NOMO-1 treated with dmso at 0.1 percent for 144 hours (cell line): Measurements from ENCODE around the gene SYTL2.
A peak's percentile ranks its signal among the peaks of the same experiment; 100 is the strongest.

Source experiments
- DNase-seq: peaks from one replicate; lab custom pipeline; 2025; ENCODE audit not compliant: unreplicated experiment; lab: John Stamatoyannopoulos, UW

SYTL2 gene

DNA sequence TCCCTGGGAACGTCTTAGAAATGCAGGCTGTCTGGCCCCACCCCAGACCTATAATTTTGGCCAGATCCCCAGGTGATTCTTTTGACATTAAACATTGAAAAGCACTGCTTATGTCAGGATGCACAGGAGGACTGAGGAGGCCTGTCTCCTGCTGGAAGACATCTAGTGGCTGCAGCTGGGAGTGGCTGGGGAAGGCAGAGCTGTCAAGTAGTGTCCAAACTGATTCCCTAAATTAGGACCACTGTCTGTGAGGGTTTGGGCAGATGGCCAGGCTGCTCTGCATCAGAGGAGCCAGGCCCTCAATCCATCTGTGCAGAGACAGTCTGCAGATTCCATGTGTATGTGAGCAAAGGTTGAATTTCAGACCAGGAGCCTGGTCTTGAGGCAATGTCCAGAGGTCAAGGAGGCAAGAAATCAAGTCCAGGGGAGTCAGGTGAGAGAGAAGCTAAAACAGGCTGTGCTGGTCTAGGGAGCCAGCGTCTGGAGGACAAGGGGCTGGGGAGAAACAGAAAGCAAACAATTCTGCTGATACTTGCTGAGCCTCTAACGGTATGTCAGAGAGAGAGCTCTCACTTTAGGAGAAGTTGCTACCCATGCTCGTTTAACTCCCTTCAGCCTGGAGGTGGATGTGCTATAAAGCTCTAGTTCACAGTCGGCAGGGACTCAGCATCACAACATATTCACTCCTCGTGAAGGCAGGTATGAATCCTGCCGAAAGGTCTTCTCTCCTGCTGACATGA, 15.3 kb upstream of the SYTL2 start:
- no peak for DNase-seq

GRCh38 chr11:85825616-85826015, 14.7 kb upstream of the SYTL2 start:
- no peak for DNase-seq

DNA sequence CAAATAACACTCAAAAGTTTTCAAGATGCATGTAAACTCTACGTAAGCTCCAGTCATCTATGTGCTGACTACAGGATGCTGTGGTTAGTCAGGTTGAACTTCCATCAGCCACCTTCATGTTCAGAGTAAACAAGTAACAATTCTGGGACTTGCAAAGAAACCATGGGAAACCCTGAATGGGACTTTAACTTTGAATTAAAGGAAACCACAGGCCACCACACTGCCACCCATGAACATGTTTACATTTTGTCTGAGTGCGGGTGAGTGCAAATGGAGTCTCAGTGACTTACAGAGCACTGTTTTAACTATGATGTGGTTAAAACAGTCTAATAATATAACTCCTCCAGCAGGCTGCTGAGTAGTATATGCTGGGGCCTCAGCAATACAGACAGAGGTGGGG, 12.9 kb upstream of the SYTL2 start:
- DNase-seq: no peak

DNA sequence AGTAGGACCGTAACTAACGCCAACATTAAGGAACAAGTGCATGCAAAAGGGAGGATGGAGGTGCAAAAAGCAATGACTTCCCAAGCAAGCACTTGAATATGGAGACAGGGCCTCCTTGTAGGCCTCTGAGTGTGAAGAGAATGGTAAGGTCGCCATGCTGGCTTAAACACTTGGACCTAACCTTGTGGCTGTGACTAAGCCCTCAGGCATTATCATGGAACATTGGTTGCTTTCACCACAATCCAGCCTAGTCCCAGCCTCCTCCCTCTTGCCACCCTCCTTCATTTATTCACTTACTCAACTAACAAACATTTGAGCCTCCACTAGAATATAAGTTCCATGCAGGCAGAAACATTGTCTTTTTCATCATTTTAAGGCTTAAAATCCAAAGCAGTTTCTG, 11.9 kb upstream of the SYTL2 start:
- no peak for DNase-seq

DNA sequence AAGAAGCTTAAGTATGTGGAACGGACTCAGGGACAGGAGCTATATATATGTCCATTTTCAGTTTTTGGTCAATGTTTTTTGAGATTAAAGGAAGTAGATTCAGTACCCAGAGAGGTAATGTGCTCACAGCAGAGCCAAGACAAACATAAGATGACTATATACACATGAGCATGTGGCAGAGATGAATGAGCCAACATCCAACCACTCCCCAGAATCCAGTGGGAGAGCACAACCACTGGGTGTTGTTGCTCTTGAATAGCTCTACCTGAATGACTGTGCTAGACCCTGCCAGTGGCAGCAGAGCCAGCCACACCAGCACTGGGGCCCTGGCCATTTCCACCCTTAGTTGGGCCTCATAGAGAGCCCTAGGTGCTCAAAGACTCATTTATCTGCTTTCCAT, 10.7 kb upstream of the SYTL2 start:
- DNase-seq: no peak

- DNase-seq: no peak
Observed at GRCh38 chr11:85819441-85819840, 8.5 kb upstream of the SYTL2 start.

GRCh38 chr11:85815186-85815931, 4.4 kb upstream of the SYTL2 start:
- DNase-seq: no peak

- DNase-seq: peak; percentile 5
Observed at GRCh38 chr11:85813721-85814120, 2.8 kb upstream of the SYTL2 start.

- DNase-seq: no peak
Observed at GRCh38 chr11:85811624-85812023, 683 bp upstream of the SYTL2 start.

- no peak for DNase-seq
Observed at GRCh38 chr11:85810521-85810870, 445 bp downstream of the SYTL2 start.

- DNase-seq: no peak
Observed at GRCh38 chr11:85809863-85810262, 1.1 kb downstream of the SYTL2 start.

- DNase-seq: no peak
Observed at GRCh38 chr11:85809191-85809590, 1.8 kb downstream of the SYTL2 start.

DNA sequence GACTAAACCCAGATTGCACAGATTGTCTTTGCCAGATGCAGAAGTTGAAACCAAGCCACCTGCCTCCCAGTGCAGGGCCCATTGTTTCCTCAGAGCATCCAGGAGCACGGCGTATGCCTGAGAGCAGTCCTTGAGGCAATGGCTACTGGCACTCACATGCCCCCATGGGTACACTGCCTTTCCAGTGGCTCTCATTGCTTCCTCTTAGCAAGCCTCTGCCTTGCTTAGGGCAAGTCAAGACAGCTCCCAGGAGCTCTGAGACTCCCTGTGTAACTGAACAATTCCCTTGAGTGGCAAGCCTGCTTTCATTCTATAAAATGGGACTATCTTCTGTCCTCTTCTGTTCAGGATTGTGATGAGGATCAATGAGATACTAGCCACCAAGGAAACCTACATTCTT, 4.1 kb downstream of the SYTL2 start:
- DNase-seq: no peak

- no peak for DNase-seq
Observed at GRCh38 chr11:85806016-85806415, 4.9 kb downstream of the SYTL2 start.

DNA sequence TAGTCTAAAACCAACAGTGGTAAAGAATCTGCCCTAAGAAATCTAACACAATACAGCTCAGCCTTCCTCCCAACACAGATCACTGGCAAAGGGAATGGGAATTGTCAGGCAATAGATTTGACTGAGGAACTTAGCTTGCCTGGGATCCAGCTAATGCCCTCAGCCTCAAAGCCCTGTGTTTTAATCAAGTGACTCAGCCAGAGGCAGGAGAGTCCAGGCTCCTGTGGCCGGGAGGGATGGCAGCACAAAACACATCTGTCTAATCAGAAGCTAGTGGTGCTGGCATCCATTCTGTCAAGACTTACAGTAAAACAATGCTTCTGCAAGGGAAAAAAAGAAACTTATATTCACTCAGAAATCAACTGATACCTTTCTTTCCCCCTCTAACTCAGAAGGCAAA, 5.6 kb downstream of the SYTL2 start:
- no peak for DNase-seq

DNA sequence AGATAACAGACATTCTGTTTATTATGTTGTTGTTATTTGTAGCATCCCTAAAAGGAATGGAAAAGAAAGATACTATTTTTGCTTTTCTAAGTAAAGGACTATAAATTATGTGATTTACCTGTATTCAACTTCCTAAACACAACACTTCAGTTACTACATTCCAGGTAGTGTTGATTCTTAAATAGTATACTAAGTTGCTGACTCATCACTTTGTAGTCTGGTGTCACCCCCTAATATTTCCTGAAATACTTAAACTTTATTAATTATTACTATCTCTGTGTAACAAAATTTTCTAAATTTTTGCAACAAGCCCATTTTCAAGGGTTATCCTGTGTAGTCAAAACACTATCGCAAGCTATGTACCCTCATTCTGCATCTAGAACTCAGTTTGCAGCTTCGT, 7.0 kb downstream of the SYTL2 start:
- no peak for DNase-seq

DNA sequence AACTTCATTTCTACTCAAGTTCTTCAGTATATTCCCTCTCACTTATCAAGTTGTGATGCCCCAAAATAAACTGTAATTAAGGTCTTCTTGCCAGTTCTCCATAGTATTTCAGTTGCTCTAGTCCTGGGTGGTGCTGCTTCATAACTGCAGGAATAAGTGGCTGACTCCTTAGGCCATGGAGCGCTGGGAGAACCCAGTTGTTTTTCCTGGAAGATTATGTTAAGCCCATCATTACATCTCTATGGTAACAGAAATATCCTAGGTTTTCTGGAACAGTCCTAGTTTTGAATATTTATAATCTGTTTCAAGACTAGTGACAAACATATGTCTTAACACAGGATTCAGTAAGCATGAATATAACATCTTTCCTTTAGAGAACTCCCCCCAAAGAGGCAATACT, 7.6 kb downstream of the SYTL2 start:
- no peak for DNase-seq

GRCh38 chr11:85801527-85801926, 9.4 kb downstream of the SYTL2 start:
- no peak for DNase-seq

- DNase-seq: no peak
Observed at GRCh38 chr11:85800595-85801342, 10.2 kb downstream of the SYTL2 start.

DNA sequence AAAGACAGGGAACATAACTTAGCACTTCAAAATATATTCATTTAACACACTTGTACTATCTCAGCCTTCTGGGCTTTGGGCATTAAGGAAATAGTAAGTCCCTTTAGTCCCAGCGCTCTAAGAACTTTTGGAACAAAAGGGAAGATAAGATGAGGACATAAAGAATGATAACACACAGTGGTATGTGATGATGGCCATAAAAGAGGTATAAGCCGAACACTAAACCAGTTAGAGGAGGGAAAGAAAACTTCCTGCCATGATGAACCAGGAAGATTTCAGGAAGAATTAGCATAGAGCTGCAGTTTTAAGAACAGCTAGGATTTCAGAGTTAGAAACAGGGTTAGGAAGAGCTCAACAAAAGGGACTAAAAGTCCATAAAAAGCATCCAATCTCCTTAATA, 11.8 kb downstream of the SYTL2 start:
- no peak for DNase-seq

DNA sequence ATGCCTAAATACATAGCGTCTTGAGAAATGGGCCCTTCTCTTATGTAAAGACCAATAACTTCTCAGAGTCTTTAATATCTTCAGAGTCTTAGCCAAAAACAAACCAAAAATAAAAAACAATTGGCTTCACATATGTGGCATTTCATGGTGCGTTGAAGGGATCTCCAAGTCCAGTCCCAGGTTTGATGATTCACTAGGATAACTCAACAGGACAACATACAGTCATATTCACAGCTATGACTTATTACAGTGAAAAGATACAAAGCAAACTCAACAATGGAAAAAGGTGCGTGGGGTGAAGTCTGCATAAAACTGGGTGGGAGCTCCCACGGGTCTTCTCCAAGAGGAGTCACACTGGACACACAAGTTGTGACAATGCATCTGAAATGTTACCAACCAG, 12.6 kb downstream of the SYTL2 start:
- DNase-seq: no peak
